Neural cell (in vitro differentiated cells): ENCODE measurements around the gene CBX3. TPM values are rescaled to one million over a fixed set of nuclear protein-coding genes. Genes with fewer than 3 reads are reported as not detected.

Experiments
- H2AFZ ChIP-seq: fragments of 200-600, 300-800 bp; sonication (generic), shearing (Covaris generic); 2 replicates; pipeline ENCODE4 v1.6.0; 2014; ENCODE audit warnings: low read depth, mild to moderate bottlenecking, antibody characterized with exemption, low read length, moderate library complexity
- H3F3A ChIP-seq: fragments of 200-600 bp; shearing (Covaris generic); 2 replicates; pipeline ENCODE4 v1.6.1; 2016; ENCODE audit warnings: mild to moderate bottlenecking, moderate library complexity, mixed read lengths, antibody characterized with exemption, low read length; ENCODE audit not compliant: insufficient read depth, poor library complexity, severe bottlenecking
- H3K27ac ChIP-seq: fragments of 200-600, 300-800 bp; sonication (generic), shearing (Covaris generic); 2 replicates; pipeline ENCODE4 v1.5.1; 2014; ENCODE audit warnings: mild to moderate bottlenecking, low read length, moderate library complexity
- H3K27me3 ChIP-seq: fragments of 300-800, 200-600 bp; sonication (generic), shearing (Covaris generic); 2 replicates; pipeline ENCODE4 v1.6.0; 2014; ENCODE audit warnings: mild to moderate bottlenecking, low read depth, low read length, moderate library complexity; ENCODE audit not compliant: insufficient read depth
- H3K36me3 ChIP-seq: fragments of 300-800, 200-600 bp; sonication (generic), shearing (Covaris generic); 2 replicates; pipeline ENCODE4 v1.5.1; 2014; ENCODE audit warnings: mild to moderate bottlenecking, antibody characterized with exemption, low read length, moderate library complexity; ENCODE audit not compliant: insufficient read depth
- H3K4me2 ChIP-seq: fragments of 300-800, 200-600 bp; sonication (generic), shearing (Covaris generic); 2 replicates; pipeline ENCODE4 v1.6.0; 2014; ENCODE audit warnings: mild to moderate bottlenecking, low read length
- H3K4me3 ChIP-seq: fragments of 300-800, 200-600 bp; sonication (generic), shearing (Covaris generic); 2 replicates; pipeline ENCODE4 v1.5.1; 2014; ENCODE audit warnings: mild to moderate bottlenecking, low read length, moderate library complexity
- H3K79me2 ChIP-seq: fragments of 200-600 bp; shearing (Covaris generic); replicated peaks from 2 replicates; pipeline ENCODE4 v1.6.0; 2014; ENCODE audit warnings: mild to moderate bottlenecking, low read length, moderate library complexity; ENCODE audit not compliant: insufficient read depth
- H3K9ac ChIP-seq: fragments of 300-800, 200-600 bp; sonication (generic), shearing (Covaris generic); 2 replicates; pipeline ENCODE4 v1.6.1; 2016; ENCODE audit warnings: mild to moderate bottlenecking, low read length, mixed read lengths
- H3K9me2 ChIP-seq: fragments of 200-600 bp; shearing (Covaris generic); 2 replicates; pipeline ENCODE4 v1.6.1; 2016; ENCODE audit warnings: mild to moderate bottlenecking, low read length, mixed read lengths; ENCODE audit not compliant: insufficient read depth
- H3K9me3 ChIP-seq: fragments of 200-600, 300-800 bp; sonication (generic), shearing (Covaris generic); 2 replicates; pipeline ENCODE4 v1.6.1; 2016; ENCODE audit warnings: mild to moderate bottlenecking, mixed run types, low read length, moderate library complexity, mixed read lengths
- H4K20me1 ChIP-seq: fragments of 200-600 bp; shearing (Covaris generic); 2 replicates; pipeline ENCODE4 v1.6.1; 2016; ENCODE audit warnings: mild to moderate bottlenecking, mixed run types; ENCODE audit not compliant: insufficient read depth
- EP300 ChIP-seq: fragments of 450-650 bp; conservative IDR thresholded peaks from 2 replicates; pipeline ENCODE4 v1.6.1; 2014; ENCODE audit warnings: antibody characterized with exemption, mild to moderate bottlenecking, moderate library complexity; ENCODE audit not compliant: poor library complexity, severe bottlenecking
- EZH2 ChIP-seq: fragments of 200-600, 300-800 bp; shearing (Covaris generic), sonication (generic); IDR thresholded peaks from 2 replicates; pipeline ENCODE4 v1.6.1; 2014; ENCODE audit warnings: antibody characterized with exemption, low read length, borderline replicate concordance, mild to moderate bottlenecking; ENCODE audit not compliant: insufficient read depth, poor library complexity, severe bottlenecking
- MXI1 ChIP-seq: fragments of 450-650 bp; conservative IDR thresholded peaks from 2 replicates; pipeline ENCODE4 v1.6.1; 2014; ENCODE audit warnings: antibody characterized with exemption, mild to moderate bottlenecking; ENCODE audit not compliant: poor library complexity, severe bottlenecking
- POLR2AphosphoS5 ChIP-seq: IDR thresholded peaks from 2 replicates; pipeline ENCODE4 v1.6.1; 2012
- RAD21 ChIP-seq: fragments of 450-650 bp; conservative IDR thresholded peaks from 2 replicates; pipeline ENCODE4 v1.6.1; 2014; ENCODE audit warnings: antibody characterized with exemption, mild to moderate bottlenecking, moderate library complexity
- SMC3 ChIP-seq: fragments of 450-650 bp; conservative IDR thresholded peaks from 2 replicates; pipeline ENCODE4 v1.6.1; 2014; ENCODE audit warnings: antibody characterized with exemption, mild to moderate bottlenecking, moderate library complexity; ENCODE audit not compliant: poor library complexity
- TAF1 ChIP-seq: IDR thresholded peaks from 2 replicates; pipeline ENCODE4 v1.6.1; 2012; ENCODE audit warnings: low read depth
- polyA plus RNA-seq: library from polyadenylated mRNA; depleted of rRNA; stranded (reverse); fragments of >200 nt; gene quantifications from 2 replicates; pipeline ENCODE4 v1.2.3, GENCODE V29; 2014
- TF ChIP-seq, protein P1 (sequence below): fragments of 450-650 bp; IDR thresholded peaks from 2 replicates; pipeline ENCODE4 v1.5.1; 2014; ENCODE audit warnings: antibody characterized with exemption, mild to moderate bottlenecking, moderate library complexity; ENCODE audit not compliant: poor library complexity, severe bottlenecking
- TF ChIP-seq, protein P2 (sequence below): IDR thresholded peaks from 2 replicates; pipeline ENCODE4 v1.6.1; 2012; ENCODE audit warnings: borderline replicate concordance

The CBX3 gene
- polyA plus RNA-seq, 1 donor from 2014 or later: 598 TPM

DNA sequence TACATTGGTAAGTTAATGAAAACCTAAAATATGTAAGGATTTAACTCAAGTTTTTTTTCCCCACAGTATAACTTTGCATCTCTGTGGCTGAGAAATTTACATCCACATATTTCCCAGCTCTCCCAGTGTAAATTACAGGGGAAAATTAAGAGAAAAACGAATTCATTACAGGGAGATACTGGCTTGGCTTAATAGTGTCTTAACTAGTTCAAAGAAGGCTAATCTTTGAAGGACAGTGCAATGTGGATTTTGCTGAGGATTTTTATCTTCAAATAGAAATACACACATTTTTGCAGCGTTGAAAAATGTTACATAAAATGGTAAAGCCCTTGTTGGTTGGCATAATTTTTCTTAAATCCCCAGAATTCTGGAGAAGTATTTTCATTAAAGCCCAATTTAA is 1.5 kb downstream of the CBX3 start:
- TF ChIP-seq, protein P1, sequence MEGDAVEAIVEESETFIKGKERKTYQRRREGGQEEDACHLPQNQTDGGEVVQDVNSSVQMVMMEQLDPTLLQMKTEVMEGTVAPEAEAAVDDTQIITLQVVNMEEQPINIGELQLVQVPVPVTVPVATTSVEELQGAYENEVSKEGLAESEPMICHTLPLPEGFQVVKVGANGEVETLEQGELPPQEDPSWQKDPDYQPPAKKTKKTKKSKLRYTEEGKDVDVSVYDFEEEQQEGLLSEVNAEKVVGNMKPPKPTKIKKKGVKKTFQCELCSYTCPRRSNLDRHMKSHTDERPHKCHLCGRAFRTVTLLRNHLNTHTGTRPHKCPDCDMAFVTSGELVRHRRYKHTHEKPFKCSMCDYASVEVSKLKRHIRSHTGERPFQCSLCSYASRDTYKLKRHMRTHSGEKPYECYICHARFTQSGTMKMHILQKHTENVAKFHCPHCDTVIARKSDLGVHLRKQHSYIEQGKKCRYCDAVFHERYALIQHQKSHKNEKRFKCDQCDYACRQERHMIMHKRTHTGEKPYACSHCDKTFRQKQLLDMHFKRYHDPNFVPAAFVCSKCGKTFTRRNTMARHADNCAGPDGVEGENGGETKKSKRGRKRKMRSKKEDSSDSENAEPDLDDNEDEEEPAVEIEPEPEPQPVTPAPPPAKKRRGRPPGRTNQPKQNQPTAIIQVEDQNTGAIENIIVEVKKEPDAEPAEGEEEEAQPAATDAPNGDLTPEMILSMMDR: no peak
- TF ChIP-seq EZH2 (no peak), SMC3 (no peak), RAD21 (no peak), EP300 (no peak), MXI1 (no peak), POLR2AphosphoS5 (no peak)
- TF ChIP-seq, protein P2, sequence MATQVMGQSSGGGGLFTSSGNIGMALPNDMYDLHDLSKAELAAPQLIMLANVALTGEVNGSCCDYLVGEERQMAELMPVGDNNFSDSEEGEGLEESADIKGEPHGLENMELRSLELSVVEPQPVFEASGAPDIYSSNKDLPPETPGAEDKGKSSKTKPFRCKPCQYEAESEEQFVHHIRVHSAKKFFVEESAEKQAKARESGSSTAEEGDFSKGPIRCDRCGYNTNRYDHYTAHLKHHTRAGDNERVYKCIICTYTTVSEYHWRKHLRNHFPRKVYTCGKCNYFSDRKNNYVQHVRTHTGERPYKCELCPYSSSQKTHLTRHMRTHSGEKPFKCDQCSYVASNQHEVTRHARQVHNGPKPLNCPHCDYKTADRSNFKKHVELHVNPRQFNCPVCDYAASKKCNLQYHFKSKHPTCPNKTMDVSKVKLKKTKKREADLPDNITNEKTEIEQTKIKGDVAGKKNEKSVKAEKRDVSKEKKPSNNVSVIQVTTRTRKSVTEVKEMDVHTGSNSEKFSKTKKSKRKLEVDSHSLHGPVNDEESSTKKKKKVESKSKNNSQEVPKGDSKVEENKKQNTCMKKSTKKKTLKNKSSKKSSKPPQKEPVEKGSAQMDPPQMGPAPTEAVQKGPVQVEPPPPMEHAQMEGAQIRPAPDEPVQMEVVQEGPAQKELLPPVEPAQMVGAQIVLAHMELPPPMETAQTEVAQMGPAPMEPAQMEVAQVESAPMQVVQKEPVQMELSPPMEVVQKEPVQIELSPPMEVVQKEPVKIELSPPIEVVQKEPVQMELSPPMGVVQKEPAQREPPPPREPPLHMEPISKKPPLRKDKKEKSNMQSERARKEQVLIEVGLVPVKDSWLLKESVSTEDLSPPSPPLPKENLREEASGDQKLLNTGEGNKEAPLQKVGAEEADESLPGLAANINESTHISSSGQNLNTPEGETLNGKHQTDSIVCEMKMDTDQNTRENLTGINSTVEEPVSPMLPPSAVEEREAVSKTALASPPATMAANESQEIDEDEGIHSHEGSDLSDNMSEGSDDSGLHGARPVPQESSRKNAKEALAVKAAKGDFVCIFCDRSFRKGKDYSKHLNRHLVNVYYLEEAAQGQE: no peak
- Histone ChIP-seq H3K9ac (peak overlapping the region; percentile 99), H4K20me1 (peaks cover 16% of the 10 kb centered on the region), H2AFZ (no peak overlapping the region), H3K36me3 (peaks cover 12% of the 10 kb centered on the region), H3K27ac (peak overlapping the region; percentile 98), H3F3A (peaks cover 4% of the 10 kb centered on the region), H3K79me2 (peaks cover 79% of the 10 kb centered on the region), H3K9me3 (no peaks in the 10 kb centered on the region), H3K4me2 (peak overlapping the region; percentile 75), H3K9me2 (no peaks in the 10 kb centered on the region), H3K27me3 (no peaks in the 10 kb centered on the region), H3K4me3 (peak overlapping the region; percentile 90)

DNA sequence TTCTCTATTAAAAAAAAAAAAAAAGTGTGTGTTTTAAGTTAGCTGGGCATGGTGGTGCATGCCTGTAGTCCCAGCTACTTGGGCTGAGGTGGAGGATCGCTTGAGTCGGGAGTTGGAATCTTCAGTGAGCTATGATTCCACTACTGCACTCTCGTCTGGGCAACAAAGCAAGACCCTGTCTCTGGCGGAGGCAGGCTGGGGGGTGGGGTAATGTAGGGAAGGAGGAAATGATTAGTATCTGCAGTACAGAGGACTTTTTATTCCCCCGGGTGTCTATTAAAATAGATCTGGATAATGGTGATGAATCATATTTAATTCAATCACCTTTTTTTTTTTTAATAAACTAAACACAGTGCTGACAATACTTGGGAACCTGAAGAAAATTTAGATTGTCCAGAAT is 6.5 kb downstream of the CBX3 start:
- no peak for TF ChIP-seq RAD21
- TF ChIP-seq POLR2AphosphoS5: no peak
- no peak for TF ChIP-seq TAF1
- H4K20me1 ChIP-seq: no peaks in the 10 kb centered on the region

More for the DNA sequence above, 6.5 kb downstream of the CBX3 start:
- H3K4me3 ChIP-seq: no peak overlapping the region
- H3K36me3 ChIP-seq: peaks cover 36% of the 10 kb centered on the region
- no peak overlapping the region for H3K4me2 ChIP-seq
- no peak overlapping the region for H2AFZ ChIP-seq
- H3K9ac ChIP-seq: no peak overlapping the region
- no peaks in the 10 kb centered on the region for H3F3A ChIP-seq
- H3K27ac ChIP-seq: no peak overlapping the region
- no peaks in the 10 kb centered on the region for H3K27me3 ChIP-seq
- no peaks in the 10 kb centered on the region for H3K9me3 ChIP-seq
- H3K9me2 ChIP-seq: no peaks in the 10 kb centered on the region
- peaks cover 54% of the 10 kb centered on the region for H3K79me2 ChIP-seq
